ENCODE measurements around the gene CEP120.

CEP120 gene

DNA sequence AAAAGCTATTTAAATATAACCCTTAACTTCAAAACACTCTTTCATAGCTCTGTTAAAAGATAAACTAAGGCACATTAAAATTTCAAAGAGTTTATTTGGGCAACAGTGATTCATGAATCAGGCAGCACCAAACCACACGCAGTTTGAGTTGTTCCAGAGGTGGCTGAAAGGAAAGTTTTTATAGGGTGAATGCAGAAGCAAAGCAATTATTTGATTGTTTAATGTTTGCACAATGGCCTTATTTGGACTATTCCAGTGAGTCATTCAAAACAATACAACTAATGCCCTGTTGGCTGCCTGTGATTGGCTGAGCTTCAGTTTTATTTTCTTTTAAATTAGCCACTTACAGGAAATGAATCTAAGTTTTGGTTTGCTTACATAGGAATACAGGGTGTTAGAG lies 125.3 kb downstream of the CEP120 start:
- no peak for DNase-seq

DNA sequence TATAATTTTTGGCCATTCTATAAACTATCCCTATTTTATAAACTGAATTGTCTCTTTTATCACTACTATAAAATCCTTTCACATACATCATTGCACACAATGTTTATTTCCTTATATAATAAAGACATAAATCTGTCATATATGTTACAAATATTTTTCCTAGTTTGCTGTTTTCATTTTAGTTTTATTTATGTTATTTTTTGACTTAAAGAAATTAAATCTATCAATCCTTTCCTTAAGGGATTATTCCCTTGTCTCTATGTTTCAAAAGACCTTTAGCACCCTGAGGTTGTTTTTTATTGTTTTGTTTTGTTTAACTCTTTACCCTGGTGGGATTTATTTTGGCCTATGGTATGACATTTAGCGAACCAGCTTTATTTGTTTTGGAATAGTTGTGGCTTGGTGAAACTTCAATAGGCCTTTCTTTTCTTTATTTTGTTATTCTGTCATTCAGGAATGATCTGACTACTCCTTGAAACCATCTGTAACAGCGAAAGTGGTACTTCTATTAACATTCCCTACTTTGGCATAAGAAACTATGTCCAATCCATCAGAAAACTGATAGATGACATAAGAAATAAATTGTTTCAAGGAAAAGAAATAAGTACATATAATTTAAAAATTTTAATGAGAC lies 125.9 kb downstream of the CEP120 start:
- no peak for DNase-seq
